HCT116 (cell line): ENCODE data around the gene PHF21B. TPM values are rescaled to one million over a fixed set of nuclear protein-coding genes. Genes with fewer than 3 reads are reported as not detected.

Source experiments
- ATAC-seq: fragments of 200-7000 bp; cut with Tn5 transposase; 2 replicates; pipeline ENCODE4 v1.9.1; 2020; ENCODE audit warnings: mild to moderate bottlenecking, moderate library complexity
- BruUV-seq: library from RNA; stranded (reverse); fragments of 400-500 nt; replicated peaks from 2 replicates; lab custom pipeline; 2021; lab: Mats Ljungman, UMichigan
- CTCF ChIA-PET: fragments of 300-600 bp; sonication (Branson Sonifier 250); formaldehyde crosslinking; loops from one replicate; lab custom pipeline; 2021; ENCODE audit warnings: antibody characterized with exemption; lab: Charles Lee
- POLR2A ChIA-PET: fragments of 300-600, 350-600 bp; sonication (Branson Sonifier 250); formaldehyde crosslinking; loops from one replicate; lab custom pipeline; 2021; ENCODE audit warnings: antibody characterized with exemption; lab: Charles Lee
- RAD21 ChIA-PET, 2 experiments: fragments of 300-600 bp; sonication (Branson Sonifier 250); formaldehyde crosslinking; loops; one replicate each; lab custom pipeline; 2023; ENCODE audit warnings: low total read pairs in 2 of 2; ENCODE audit not compliant: uncharacterized antibody in 2 of 2, unreplicated experiment in 2 of 2, low non-redundant PET in 1 of 2; lab: Charles Lee
- DNase-seq: peaks from one replicate; pipeline ENCODE4 v3.0.0-alpha.2; 2010; ENCODE audit warnings: low read depth, low spot score
- H2AFZ ChIP-seq: fragments of 200-600 bp; shearing (Covaris generic), sonication (generic); 2 replicates; pipeline ENCODE4 v1.6.1; 2017; ENCODE audit warnings: low read depth, mixed run types, mixed read lengths, antibody characterized with exemption, low read length; ENCODE audit not compliant: poor library complexity, severe bottlenecking
- H3K27ac ChIP-seq: 2 replicates; pipeline ENCODE4 v1.5.1; 2012; ENCODE audit warnings: low read depth, low read length
- H3K27me3 ChIP-seq: fragments of 200-600 bp; sonication (generic); 2 replicates; pipeline ENCODE4 v1.6.1; 2016; ENCODE audit warnings: mixed run types, low read length, mixed read lengths; ENCODE audit not compliant: insufficient read depth
- H3K36me3 ChIP-seq, 2 experiments: fragments of 200-500 bp in 1 of 2; fragments of 200-600 bp in 1 of 2; sonication (Bioruptor generic) in 1 of 2; sonication (generic) in 1 of 2; 2 replicates each; pipeline versions ENCODE4 v1.5.1 to v1.6.1; 2014 to 2016; ENCODE audit warnings: low read length in 2 of 2, inconsistent platforms in 1 of 2, mixed read lengths in 1 of 2, mixed run types in 1 of 2; ENCODE audit not compliant: insufficient read depth in 2 of 2, control insufficient read depth in 1 of 2
- H3K4me1 ChIP-seq, 2 experiments: fragments of 200-600 bp in 1 of 2; sonication (generic) in 1 of 2; 2 replicates each; pipeline versions ENCODE4 v1.5.1 to v1.6.1; 2012 to 2017; ENCODE audit warnings: low read length in 2 of 2, inconsistent platforms in 1 of 2, mild to moderate bottlenecking in 1 of 2, mixed read lengths in 1 of 2, mixed run types in 1 of 2, moderate library complexity in 1 of 2; ENCODE audit not compliant: insufficient read depth in 2 of 2, control insufficient read depth in 1 of 2
- H3K4me2 ChIP-seq: fragments of 200-600 bp; sonication (generic); 2 replicates; pipeline ENCODE4 v1.6.1; 2017; ENCODE audit warnings: mixed run types, low read length, mixed read lengths
- H3K4me3 ChIP-seq, 2 experiments: fragments of 200-600 bp in 1 of 2; sonication (generic) in 1 of 2; replicated peaks in 1 of 2; 2 replicates each; pipeline ENCODE4 v1.5.1; 2011 to 2016; ENCODE audit warnings: low read length in 2 of 2, control low read depth in 1 of 2, low read depth in 1 of 2, mild to moderate bottlenecking in 1 of 2, mixed read lengths in 1 of 2, mixed run types in 1 of 2
- H3K79me2 ChIP-seq: fragments of 200-600 bp; sonication (generic); 2 replicates; pipeline ENCODE4 v1.6.1; 2017; ENCODE audit warnings: mild to moderate bottlenecking, mixed run types, low read length, moderate library complexity, mixed read lengths; ENCODE audit not compliant: insufficient read depth
- H3K9ac ChIP-seq: fragments of 200-600 bp; sonication (generic); 2 replicates; pipeline ENCODE4 v1.6.1; 2016; ENCODE audit warnings: low read length, mixed read lengths
- H3K9me2 ChIP-seq: fragments of 200-600 bp; sonication (generic), shearing (Covaris generic); 2 replicates; pipeline ENCODE4 v1.6.1; 2017; ENCODE audit warnings: mixed run types, mild to moderate bottlenecking, moderate library complexity; ENCODE audit not compliant: insufficient read depth
- H3K9me3 ChIP-seq, 2 experiments: fragments of 200-500 bp in 1 of 2; fragments of 200-600 bp in 1 of 2; sonication (Bioruptor generic) in 1 of 2; sonication (generic) in 1 of 2; 2 replicates each; pipeline ENCODE4 v1.6.1; 2014 to 2017; ENCODE audit warnings: low read length in 2 of 2, mixed read lengths in 2 of 2, inconsistent platforms in 1 of 2, low read depth in 1 of 2, mild to moderate bottlenecking in 1 of 2, mixed run types in 1 of 2, moderate library complexity in 1 of 2; ENCODE audit not compliant: control insufficient read depth in 1 of 2, insufficient read depth in 1 of 2
- H4K20me1 ChIP-seq: fragments of 200-600 bp; sonication (generic), shearing (Covaris generic); 2 replicates; pipeline ENCODE4 v1.6.1; 2017; ENCODE audit warnings: mixed run types, mild to moderate bottlenecking, moderate library complexity; ENCODE audit not compliant: insufficient read depth
- CBX3 ChIP-seq: IDR thresholded peaks from 2 replicates; pipeline ENCODE4 v1.6.1; 2012; ENCODE audit warnings: low read depth
- JUND ChIP-seq: IDR thresholded peaks from 2 replicates; pipeline ENCODE4 v1.6.1; 2012
- POLR2AphosphoS5 ChIP-seq: IDR thresholded peaks from 2 replicates; pipeline ENCODE4 v1.6.1; 2011; ENCODE audit warnings: mild to moderate bottlenecking, low read depth, low read length, moderate library complexity
- SP1 ChIP-seq: IDR thresholded peaks from 2 replicates; pipeline ENCODE4 v1.6.1; 2012; ENCODE audit warnings: low read depth
- SRF ChIP-seq: IDR thresholded peaks from 2 replicates; pipeline ENCODE4 v1.6.1; 2012; ENCODE audit warnings: low read depth
- ZBTB33 ChIP-seq: IDR thresholded peaks from 2 replicates; pipeline ENCODE4 v1.6.1; 2011; ENCODE audit warnings: mild to moderate bottlenecking, low read length, moderate library complexity; ENCODE audit not compliant: insufficient replicate concordance; ENCODE audit errors: extremely low read depth
- intact Hi-C: fragments of 100-400 bp; cut with micrococcal nuclease; formaldehyde crosslinking; loops from 2 replicates; pipeline ENCODE4 v1.10.0; 2022
- total RNA-seq: library from RNA; stranded (reverse); gene quantifications from one replicate; pipeline ENCODE4 v1.2.1, GENCODE V29; 2021; ENCODE audit not compliant: unreplicated experiment

Gene PHF21B
- total RNA-seq, 1 experiment from 2014 or later, result not detected

GRCh38 chr22:44831885-44832284 lies 177.9 kb downstream of the PHF21B start:
- Histone ChIP-seq H3K79me2 (no peaks in the 10 kb centered on the region; the same call in 1 of the 2 replicates), H3K9ac (no peak overlapping the region), H3K27me3 (no peaks in the 10 kb centered on the region), H2AFZ (no peak overlapping the region), H3K4me2 (no peak overlapping the region), H3K9me3 (peaks cover 11 to 15% of the 10 kb centered on the region in 2 experiments; a peak in 3 of 4 replicates), H3K27ac (no peak overlapping the region), H4K20me1 (no peaks in the 10 kb centered on the region), H3K36me3 (peaks cover 6 to 37% of the 10 kb centered on the region in 2 experiments), H3K4me1 (no peaks in the 10 kb centered on the region), H3K4me3 (no peak overlapping the region), H3K9me2 (no peaks in the 10 kb centered on the region)
- no TSS peak for BruUV-seq
- DNase-seq, result no peak
- ChIA-PET CTCF (interaction anchor here (0.9 kb wide), 1 partner anchor 11 kb away, joined by 3 read pairs; no protein-coding TSS in a partner anchor), POLR2A (no interaction called here), RAD21 (no interaction called here)
- TF ChIP-seq JUND (no peak), CBX3 (no peak), SRF (no peak), SP1 (no peak), ZBTB33 (no peak), POLR2AphosphoS5 (no peak)
- intact Hi-C loops, result no loop called here
- ATAC-seq, result no peak

Other genes with a start within 250 kb of the PHF21B start
- 102 TPM for gene NUP50, start 153.9 kb upstream of the PHF21B start, total RNA-seq
- 60.9 TPM for gene KIAA0930, start 230.9 kb upstream of the PHF21B start, total RNA-seq